Peyer's patch (tissue), 4 donors: ENCODE data around the gene FXN. TPM values are rescaled to one million over a fixed set of nuclear protein-coding genes. Genes with fewer than 3 reads are reported as not detected.
"Not testable (repeated sequence)": the region's sequence is repeated elsewhere in the genome, so short reads cannot be mapped to it uniquely, and the experiment has no call there.

Source experiments
- DNase-seq, 3 donors: peaks; one replicate each; pipeline ENCODE4 v3.0.0-alpha.2; 2017 to 2019
- H3K27ac ChIP-seq, 4 donors: fragments of 200-600 bp; sonication (generic); one replicate each; pipeline ENCODE4 v1.5.1; 2016 to 2019
- H3K27me3 ChIP-seq, 2 donors: fragments of 200-600 bp; sonication (generic); one replicate each; pipeline ENCODE4 v1.5.1; 2019
- H3K36me3 ChIP-seq, 3 donors: fragments of 200-600 bp; sonication (generic); one replicate each; pipeline ENCODE4 v1.5.1; 2016 to 2019
- H3K4me1 ChIP-seq, 4 donors: fragments of 200-600 bp; sonication (generic); one replicate each; pipeline ENCODE4 v1.5.1; 2016 to 2019
- H3K4me3 ChIP-seq, 4 donors: fragments of 200-600 bp; sonication (generic); 1 replicate in 3 of 4; 2 replicates in 1 of 4; pipeline ENCODE4 v1.5.1; 2016 to 2019; ENCODE audit warnings: mild to moderate bottlenecking in 1 of 4
- H3K9me3 ChIP-seq, 4 donors: fragments of 200-600 bp; sonication (generic); one replicate each; pipeline ENCODE4 v1.5.1; 2016 to 2019; ENCODE audit warnings: mild to moderate bottlenecking in 1 of 4
- POLR2A ChIP-seq, 2 donors: fragments of 450-650 bp; IDR thresholded peaks; one replicate each; pipeline ENCODE4 v1.5.1; 2017; ENCODE audit warnings: antibody characterized with exemption in 2 of 2, mild to moderate bottlenecking in 2 of 2, moderate library complexity in 2 of 2
- total RNA-seq, 4 donors: library from RNA; depleted of rRNA; stranded (reverse); fragments of >200 nt; gene quantifications; one replicate each; pipeline ENCODE4 v1.1.0, GENCODE V29; 2016
- TF ChIP-seq, protein P1 (sequence below), 6 experiments: fragments of 450-650 bp in 4 of 6; fragments of 200-600 bp in 2 of 6; sonication (generic) in 1 of 6; IDR thresholded peaks; one replicate each; pipeline ENCODE4 v1.5.1; 2017 to 2019; ENCODE audit warnings: antibody characterized with exemption in 6 of 6, mild to moderate bottlenecking in 3 of 6, moderate library complexity in 1 of 6

The FXN gene
- total RNA-seq, 4 donors from 2014 or later = 1.7 to 4.2 (median 2.7) TPM

- no peak for DNase-seq
- Histone ChIP-seq H3K36me3 (no peaks in the 10 kb centered on the region), H3K4me1 (peaks cover 0 to 4% (median 0%) of the 10 kb centered on the region in 4 donors), H3K9me3 (no peaks in the 10 kb centered on the region), H3K4me3 (no peak overlapping the region), H3K27me3 (no peaks in the 10 kb centered on the region), H3K27ac (no peak overlapping the region)
- no peak for TF ChIP-seq POLR2A (IDR thresholded peaks at IDR 0.05)
- TF ChIP-seq, protein P1, sequence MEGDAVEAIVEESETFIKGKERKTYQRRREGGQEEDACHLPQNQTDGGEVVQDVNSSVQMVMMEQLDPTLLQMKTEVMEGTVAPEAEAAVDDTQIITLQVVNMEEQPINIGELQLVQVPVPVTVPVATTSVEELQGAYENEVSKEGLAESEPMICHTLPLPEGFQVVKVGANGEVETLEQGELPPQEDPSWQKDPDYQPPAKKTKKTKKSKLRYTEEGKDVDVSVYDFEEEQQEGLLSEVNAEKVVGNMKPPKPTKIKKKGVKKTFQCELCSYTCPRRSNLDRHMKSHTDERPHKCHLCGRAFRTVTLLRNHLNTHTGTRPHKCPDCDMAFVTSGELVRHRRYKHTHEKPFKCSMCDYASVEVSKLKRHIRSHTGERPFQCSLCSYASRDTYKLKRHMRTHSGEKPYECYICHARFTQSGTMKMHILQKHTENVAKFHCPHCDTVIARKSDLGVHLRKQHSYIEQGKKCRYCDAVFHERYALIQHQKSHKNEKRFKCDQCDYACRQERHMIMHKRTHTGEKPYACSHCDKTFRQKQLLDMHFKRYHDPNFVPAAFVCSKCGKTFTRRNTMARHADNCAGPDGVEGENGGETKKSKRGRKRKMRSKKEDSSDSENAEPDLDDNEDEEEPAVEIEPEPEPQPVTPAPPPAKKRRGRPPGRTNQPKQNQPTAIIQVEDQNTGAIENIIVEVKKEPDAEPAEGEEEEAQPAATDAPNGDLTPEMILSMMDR (IDR thresholded peaks at IDR 0.05) = no peak
These were observed 72.2 kb downstream of the FXN start for GRCh38 chr9:69107771-69108170.

DNA sequence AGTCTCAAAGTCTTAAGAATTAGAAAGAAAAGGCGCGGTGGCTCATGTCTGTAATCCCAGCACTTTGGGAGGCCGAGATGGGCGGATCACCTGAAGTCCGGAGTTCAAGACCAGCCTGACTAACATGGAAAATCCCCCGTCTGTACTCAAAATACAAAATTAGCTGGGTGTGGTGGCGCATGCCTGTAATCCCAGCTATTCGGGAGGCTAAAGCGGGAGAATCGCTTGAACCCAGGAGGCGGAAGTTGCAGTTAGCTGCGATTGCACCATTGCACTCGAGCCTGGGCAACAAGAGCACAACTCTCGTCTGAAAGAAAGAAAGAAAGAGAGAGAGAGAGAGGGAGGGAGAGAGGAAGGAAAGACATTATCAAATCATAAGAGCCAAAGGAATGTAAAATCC lies 73.2 kb downstream of the FXN start:
- not testable (repeated sequence) for H3K27me3 ChIP-seq, H3K36me3 ChIP-seq, H3K9me3 ChIP-seq, H3K4me3 ChIP-seq, H3K4me1 ChIP-seq, DNase-seq, H3K27ac ChIP-seq

DNA sequence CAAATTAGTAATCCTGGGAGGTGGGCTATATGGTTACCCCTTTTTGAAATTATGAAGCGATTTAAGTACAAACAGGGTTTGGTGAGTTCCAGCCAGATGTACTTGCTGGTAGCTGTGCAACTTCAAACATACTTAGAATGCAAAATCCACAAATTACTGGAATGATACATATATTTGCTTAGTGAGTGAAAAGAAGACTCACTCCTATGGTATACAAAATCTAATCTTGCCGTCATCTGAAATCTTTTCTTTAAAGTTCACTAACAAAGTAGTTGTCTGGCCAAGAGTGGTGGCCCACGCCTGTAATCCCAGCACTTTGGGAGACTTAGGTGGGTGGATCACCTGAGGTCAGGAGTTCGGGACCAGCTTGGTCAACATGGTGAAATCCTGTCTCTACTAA lies 73.6 kb downstream of the FXN start:
- Histone ChIP-seq H3K27me3 (no peaks in the 10 kb centered on the region), H3K4me1 (peaks cover 0 to under 1% (median 0%) of the 10 kb centered on the region in 4 donors), H3K9me3 (no peaks in the 10 kb centered on the region), H3K27ac (no peak overlapping the region), H3K36me3 (no peaks in the 10 kb centered on the region), H3K4me3 (no peak overlapping the region)
- no peak for DNase-seq
- no peak for TF ChIP-seq POLR2A (IDR thresholded peaks at IDR 0.05)
- TF ChIP-seq, protein P1 (IDR thresholded peaks at IDR 0.05) = no peak

DNA sequence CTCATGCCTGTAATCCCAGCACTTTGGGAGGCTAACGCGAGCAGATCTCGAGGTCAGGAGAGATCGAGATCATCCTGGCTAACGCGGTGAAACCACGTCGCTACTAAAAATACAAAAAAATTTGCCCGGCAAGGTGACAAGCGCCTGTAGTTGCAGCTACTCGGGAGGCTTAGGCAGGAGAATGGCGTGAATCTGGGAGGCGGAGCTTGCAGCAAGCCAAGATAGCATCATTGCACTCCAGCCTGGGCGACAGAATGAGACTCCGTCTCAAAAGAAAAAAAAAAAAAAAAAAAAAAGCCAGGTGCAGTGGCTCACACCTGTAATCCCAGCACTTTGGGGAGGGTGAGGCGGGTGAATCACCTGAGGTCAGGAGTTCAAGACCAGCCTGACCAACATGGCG lies 77.1 kb downstream of the FXN start:
- H3K27ac ChIP-seq, H3K4me1 ChIP-seq, H3K4me3 ChIP-seq, DNase-seq, H3K36me3 ChIP-seq, H3K27me3 ChIP-seq, H3K9me3 ChIP-seq: not testable (repeated sequence)

DNA sequence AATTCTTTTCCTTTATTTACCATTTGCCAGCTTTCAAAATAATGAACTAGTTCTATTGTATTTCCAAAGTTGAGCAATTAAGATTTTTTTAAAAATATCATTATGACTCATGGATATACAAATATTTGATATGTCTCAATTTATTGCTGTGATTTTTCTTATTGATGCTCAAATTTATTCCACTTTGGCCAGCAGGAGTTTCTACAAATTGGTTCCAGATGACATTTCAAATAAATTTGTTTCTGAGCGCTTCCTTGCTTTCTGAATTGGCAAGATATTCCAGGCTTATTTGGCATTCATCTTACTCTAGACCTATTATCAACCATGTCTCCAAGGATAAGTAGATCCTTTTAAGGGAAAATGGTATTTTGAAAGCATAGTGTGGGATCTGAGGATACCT lies 80.1 kb downstream of the FXN start:
- Histone ChIP-seq H3K36me3 (no peaks in the 10 kb centered on the region), H3K27me3 (no peaks in the 10 kb centered on the region), H3K27ac (no peak overlapping the region), H3K4me1 (peaks cover 0 to 2% (median 0%) of the 10 kb centered on the region in 4 donors), H3K9me3 (no peaks in the 10 kb centered on the region), H3K4me3 (no peak overlapping the region)
- no peak for DNase-seq
- TF ChIP-seq POLR2A (IDR thresholded peaks at IDR 0.05) = no peak
- TF ChIP-seq, protein P1 (IDR thresholded peaks at IDR 0.05) = no peak

GRCh38 chr9:69118656-69119055 lies 83.1 kb downstream of the FXN start:
- TF ChIP-seq POLR2A (IDR thresholded peaks at IDR 0.05) = no peak
- TF ChIP-seq, protein P1 (IDR thresholded peaks at IDR 0.05) = no peak
- Histone ChIP-seq H3K4me1 (peaks cover 0 to 10% (median 1%) of the 10 kb centered on the region in 4 donors), H3K9me3 (no peaks in the 10 kb centered on the region), H3K27ac (no peak overlapping the region), H3K27me3 (no peaks in the 10 kb centered on the region), H3K36me3 (no peaks in the 10 kb centered on the region), H3K4me3 (no peak overlapping the region)
- no peak for DNase-seq
